Kidney tubule cell (primary cell): ENCODE measurements around the gene ETV6.

Source experiments
- DNase-seq: peaks from one replicate; pipeline ENCODE4 v3.0.0-alpha.2; 2018; ENCODE audit warnings: low spot score

The ETV6 gene

GRCh38 chr12:11859705-11860425 lies 210.4 kb downstream of the ETV6 start:
- no peak for DNase-seq

GRCh38 chr12:11861155-11861863 lies 211.8 kb downstream of the ETV6 start:
- no peak for DNase-seq

GRCh38 chr12:11861864-11862600 lies 212.6 kb downstream of the ETV6 start:
- no peak for DNase-seq

GRCh38 chr12:11862798-11863197 lies 213.3 kb downstream of the ETV6 start:
- DNase-seq, result peak; percentile 91

- no peak for DNase-seq
Measured at GRCh38 chr12:11863478-11863906, 214.0 kb downstream of the ETV6 start.

- no peak for DNase-seq
Measured at GRCh38 chr12:11863988-11864387, 214.5 kb downstream of the ETV6 start.

- DNase-seq, result no peak
Measured at GRCh38 chr12:11865824-11866223, 216.3 kb downstream of the ETV6 start.

- DNase-seq, result no peak
Measured at GRCh38 chr12:11868027-11868426, 218.6 kb downstream of the ETV6 start.

GRCh38 chr12:11869406-11869805 lies 219.9 kb downstream of the ETV6 start:
- DNase-seq, result no peak

GRCh38 chr12:11870041-11870451 lies 220.6 kb downstream of the ETV6 start:
- no peak for DNase-seq

GRCh38 chr12:11872055-11872454 lies 222.6 kb downstream of the ETV6 start:
- DNase-seq, result no peak

GRCh38 chr12:11875414-11875935 lies 226.0 kb downstream of the ETV6 start:
- peak; percentile 84 for DNase-seq

- DNase-seq, result no peak
Measured at GRCh38 chr12:11876307-11876706, 226.8 kb downstream of the ETV6 start.

GRCh38 chr12:11877102-11877826 lies 227.8 kb downstream of the ETV6 start:
- DNase-seq, result no peak

GRCh38 chr12:11877869-11878780 lies 228.7 kb downstream of the ETV6 start:
- peak; percentile 84 for DNase-seq

GRCh38 chr12:11879306-11879705 lies 229.8 kb downstream of the ETV6 start:
- DNase-seq, result no peak

GRCh38 chr12:11880381-11880780 lies 230.9 kb downstream of the ETV6 start:
- no peak for DNase-seq

GRCh38 chr12:11881835-11882234 lies 232.4 kb downstream of the ETV6 start:
- DNase-seq, result peak; percentile 65

GRCh38 chr12:11882301-11883019 lies 233.0 kb downstream of the ETV6 start:
- peak; percentile 95 for DNase-seq

- no peak for DNase-seq
Measured at GRCh38 chr12:11884116-11884515, 234.6 kb downstream of the ETV6 start.
